ENCODE data around the gene NCAPG2. TPM values are rescaled to one million over a fixed set of nuclear protein-coding genes. Genes with fewer than 3 reads are reported as not detected.
"Not testable (repeated sequence)": the region's sequence is repeated elsewhere in the genome, so short reads cannot be mapped to it uniquely, and the experiment has no call there.

NCAPG2 gene
- total and polyA plus RNA-seq, 3 donors from 2014 or later, result 30.2 to 53.9 (median 34.0) TPM

- intact Hi-C loops (cut with DNase I; ENCODE audit: low total_unique reads), result loop anchor here (10.0 kb wide), 1 partner anchor 118 kb away; the partner anchor contains the start of gene ESYT2
- no peak for TF ChIP-seq POLR2A (IDR thresholded peaks at IDR 0.05)
- TF ChIP-seq CTCF (IDR thresholded peaks at IDR 0.05), result no peak
- H3K36me3 ChIP-seq (ENCODE audit: low read depth, missing control alignments), result no peaks in the 10 kb centered on the region
- H3K9me3 ChIP-seq, result no peaks in the 10 kb centered on the region
- no peak overlapping the region for H3K4me3 ChIP-seq
- no peak overlapping the region for H3K27ac ChIP-seq
- no peak for DNase-seq
- WGBS, 2 donors, result 47 to 79% methylated on average over 10 to 29 of the region's 29 CpGs
- H3K27me3 ChIP-seq, result no peaks in the 10 kb centered on the region
- H3K4me1 ChIP-seq, result peaks cover 9% of the 10 kb centered on the region
Measured at GRCh38 chr7:158706710-158707590, 2.3 kb upstream of the NCAPG2 start.

GRCh38 chr7:158706273-158706704 is 1.7 kb upstream of the NCAPG2 start:
- WGBS, 2 donors, result 35 to 53% methylated on average over 5 of the region's 5 CpGs
- H3K27me3 ChIP-seq, result no peaks in the 10 kb centered on the region
- peaks cover 9% of the 10 kb centered on the region for H3K4me1 ChIP-seq
- no peaks in the 10 kb centered on the region for H3K9me3 ChIP-seq
- no peak overlapping the region for H3K27ac ChIP-seq
- H3K4me3 ChIP-seq, result no peak overlapping the region
- TF ChIP-seq CTCF (IDR thresholded peaks at IDR 0.05) (no peak), POLR2A (IDR thresholded peaks at IDR 0.05) (no peak)
- H3K36me3 ChIP-seq (ENCODE audit: low read depth, missing control alignments), result no peaks in the 10 kb centered on the region
- intact Hi-C loops (cut with DNase I; ENCODE audit: low total_unique reads), result loop anchor here (10.0 kb wide), 1 partner anchor 119 kb away; the partner anchor contains the start of gene ESYT2
- no peak for DNase-seq

GRCh38 chr7:158705234-158705850 is 738 bp upstream of the NCAPG2 start:
- Histone ChIP-seq H3K36me3 (ENCODE audit: low read depth, missing control alignments) (no peaks in the 10 kb centered on the region), H3K27me3 (no peaks in the 10 kb centered on the region), H3K4me3 (peak overlapping the region; percentile 81 to 82), H3K27ac (peak overlapping the region; percentile 78 to 81), H3K4me1 (peaks cover 9% of the 10 kb centered on the region), H3K9me3 (no peaks in the 10 kb centered on the region)
- 5 to 8% methylated on average over 9 to 22 of the region's 22 CpGs for WGBS, 2 donors
- intact Hi-C loops (cut with DNase I; ENCODE audit: low total_unique reads), result loop anchor here (10.0 kb wide), 1 partner anchor 119 kb away; the partner anchor contains the start of gene ESYT2
- no peak for DNase-seq
- TF ChIP-seq POLR2A (IDR thresholded peaks at IDR 0.05) (no peak), CTCF (IDR thresholded peaks at IDR 0.05) (no peak)

- Histone ChIP-seq H3K4me3 (peak overlapping the region; percentile 81 to 82), H3K27ac (peak overlapping the region; percentile 78 to 81)
- intact Hi-C loops (cut with DNase I; ENCODE audit: low total_unique reads), result loop anchor here (10.0 kb wide), 1 partner anchor 121 kb away; the partner anchor contains the start of gene ESYT2
- not testable (repeated sequence) for H3K27me3 ChIP-seq; DNase-seq; H3K36me3 ChIP-seq (ENCODE audit: low read depth, missing control alignments); H3K9me3 ChIP-seq; H3K4me1 ChIP-seq
- 13 to 14% methylated on average over 15 to 23 of the region's 23 CpGs for WGBS, 2 donors
Measured at GRCh38 chr7:158703679-158704523, 703 bp downstream of the NCAPG2 start.
